NB4 (cell line): ENCODE results near the gene EPB41L2.

Experiments used
- CTCF ChIP-seq: IDR thresholded peaks from one replicate; pipeline ENCODE4 v1.5.1; 2012; ENCODE audit warnings: low read depth, low read length
- POLR2A ChIP-seq: IDR thresholded peaks from 2 replicates; pipeline ENCODE4 v1.6.1; 2011; ENCODE audit warnings: mild to moderate bottlenecking; ENCODE audit not compliant: insufficient read length; ENCODE audit errors: extremely low read depth
- TF ChIP-seq, protein P1 (sequence below): IDR thresholded peaks from 2 replicates; pipeline ENCODE4 v1.6.1; 2011; ENCODE audit warnings: low read depth, low read length

GRCh38 chr6:130996635-130997034, 66.4 kb downstream of the EPB41L2 start:
- TF ChIP-seq CTCF (no peak), POLR2A (no peak)
- TF ChIP-seq, protein P1, sequence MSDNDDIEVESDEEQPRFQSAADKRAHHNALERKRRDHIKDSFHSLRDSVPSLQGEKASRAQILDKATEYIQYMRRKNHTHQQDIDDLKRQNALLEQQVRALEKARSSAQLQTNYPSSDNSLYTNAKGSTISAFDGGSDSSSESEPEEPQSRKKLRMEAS = no peak
